ENCODE results near the gene MTFMT. TPM values are rescaled to one million over a fixed set of nuclear protein-coding genes. Genes with fewer than 3 reads are reported as not detected.

Gene MTFMT
- total RNA-seq, 4 donors from 2014 or later: 18.3 to 29.0 (median 23.7) TPM

- TF ChIP-seq CTCF (IDR thresholded peaks at IDR 0.05; ENCODE audit: low read depth): no peak
Measured at GRCh38 chr15:65052956-65053355, 23.5 kb upstream of the MTFMT start.

GRCh38 chr15:65051266-65051665 is 21.8 kb upstream of the MTFMT start:
- no peak for TF ChIP-seq CTCF (IDR thresholded peaks at IDR 0.05; ENCODE audit: low read depth)

- TF ChIP-seq CTCF (IDR thresholded peaks at IDR 0.05; ENCODE audit: low read depth): no peak
Measured at GRCh38 chr15:65050270-65050669, 20.8 kb upstream of the MTFMT start.

- TF ChIP-seq CTCF (IDR thresholded peaks at IDR 0.05; ENCODE audit: low read depth): no peak
Measured at GRCh38 chr15:65049418-65049840, 20.0 kb upstream of the MTFMT start.

- TF ChIP-seq CTCF (IDR thresholded peaks at IDR 0.05; ENCODE audit: low read depth): no peak
Measured at GRCh38 chr15:65048241-65048640, 18.8 kb upstream of the MTFMT start.

- no peak for TF ChIP-seq CTCF (IDR thresholded peaks at IDR 0.05; ENCODE audit: low read depth)
Measured at GRCh38 chr15:65044724-65045481, 15.5 kb upstream of the MTFMT start, which contains the start of gene SLC51B. Gene SLC51B, plus strand, starts transcription at chr15:65045387. Its CDS starts 4,618 bp downstream, at chr15:65050005.

- TF ChIP-seq CTCF (IDR thresholded peaks at IDR 0.05; ENCODE audit: low read depth): no peak
Measured at GRCh38 chr15:65042776-65043327, 13.4 kb upstream of the MTFMT start.

All from subcutaneous adipose tissue (tissue), 4 donors.